MG63 (cell line): ENCODE results near the gene TUSC2. TPM values are rescaled to one million over a fixed set of nuclear protein-coding genes. Genes with fewer than 3 reads are reported as not detected.

ENCODE experiments used
- DNase-seq: peaks from one replicate; pipeline ENCODE4 v3.0.0-alpha.2; 2020
- H3K27me3 ChIP-seq: fragments of 250-450 bp; sonication (Bioruptor Pico); 2 replicates; pipeline ENCODE4 v1.5.1; 2020; ENCODE audit warnings: mild to moderate bottlenecking, moderate library complexity
- H3K36me3 ChIP-seq: fragments of 250-450 bp; sonication (Bioruptor Pico); 2 replicates; pipeline ENCODE4 v1.5.1; 2020; ENCODE audit warnings: mild to moderate bottlenecking, moderate library complexity
- H3K4me3 ChIP-seq: fragments of 250-450 bp; sonication (Bioruptor Pico); 2 replicates; pipeline ENCODE4 v1.5.1; 2020; ENCODE audit warnings: mild to moderate bottlenecking, moderate library complexity
- H3K9me3 ChIP-seq: fragments of 250-450 bp; sonication (Bioruptor Pico); 2 replicates; pipeline ENCODE4 v1.5.1; 2020; ENCODE audit warnings: mild to moderate bottlenecking, moderate library complexity
- total RNA-seq: library from RNA; depleted of rRNA; stranded (reverse); fragments of >200 nt; shearing (Covaris generic); gene quantifications from 2 replicates; pipeline ENCODE4 v1.2.3, GENCODE V29; 2014; ENCODE audit warnings: low replicate concordance

TUSC2 gene
- total RNA-seq, 1 experiment from 2014 or later: 13.5 TPM

- no peak for DNase-seq
- Histone ChIP-seq H3K36me3 (0 out of 2 replicates have a peak, but pooled peaks cover 2% of the 10 kb centered on the region), H3K9me3 (no peaks in the 10 kb centered on the region), H3K4me3 (no peak overlapping the region), H3K27me3 (no peaks in the 10 kb centered on the region)
Measured at GRCh38 chr3:50341996-50342650, 14.1 kb upstream of the TUSC2 start.

- no peaks in the 10 kb centered on the region for H3K27me3 ChIP-seq
- H3K9me3 ChIP-seq: no peaks in the 10 kb centered on the region
- H3K36me3 ChIP-seq: peaks cover 5% of the 10 kb centered on the region
- H3K4me3 ChIP-seq: no peak overlapping the region
- DNase-seq: no peak
Measured at GRCh38 chr3:50341537-50341936, 13.5 kb upstream of the TUSC2 start.

- H3K27me3 ChIP-seq: no peaks in the 10 kb centered on the region
- H3K9me3 ChIP-seq: no peaks in the 10 kb centered on the region
- peak; percentile 78 for DNase-seq
- H3K4me3 ChIP-seq: peak within 1 kb of the TSS; percentile 50
- H3K36me3 ChIP-seq: peaks cover 13% of the 10 kb centered on the region
Measured at GRCh38 chr3:50340448-50341329, 12.7 kb upstream of the TUSC2 start, which contains the start of gene RASSF1. Gene RASSF1 (minus strand): TSS chr3:50340836. CDS start chr3:50340805, 31 bp downstream.

GRCh38 chr3:50340147-50340447 is 12.1 kb upstream of the TUSC2 start:
- DNase-seq: no peak
- no peaks in the 10 kb centered on the region for H3K9me3 ChIP-seq
- H3K36me3 ChIP-seq: peaks cover 15% of the 10 kb centered on the region
- no peaks in the 10 kb centered on the region for H3K27me3 ChIP-seq
- peak overlapping the region; percentile 50 for H3K4me3 ChIP-seq

GRCh38 chr3:50339485-50340146 is 11.6 kb upstream of the TUSC2 start:
- no peak for DNase-seq
- H3K27me3 ChIP-seq: no peaks in the 10 kb centered on the region
- peaks cover 15% of the 10 kb centered on the region for H3K36me3 ChIP-seq
- H3K4me3 ChIP-seq: peak overlapping the region; percentile 50
- no peaks in the 10 kb centered on the region for H3K9me3 ChIP-seq

- DNase-seq: no peak
Measured at GRCh38 chr3:50338965-50339364, 10.9 kb upstream of the TUSC2 start.

GRCh38 chr3:50337175-50337861 is 9.3 kb upstream of the TUSC2 start:
- H3K4me3 ChIP-seq: peak overlapping the region; percentile 87

More at GRCh38 chr3:50338965-50339364, 10.9 kb upstream of the TUSC2 start:
- no peak overlapping the region for H3K4me3 ChIP-seq
- H3K27me3 ChIP-seq: no peaks in the 10 kb centered on the region
- H3K36me3 ChIP-seq: peaks cover 22% of the 10 kb centered on the region
- H3K9me3 ChIP-seq: no peaks in the 10 kb centered on the region

GRCh38 chr3:50336452-50337174 is 8.6 kb upstream of the TUSC2 start:
- peak overlapping the region; percentile 87 for H3K4me3 ChIP-seq
- H3K27me3 ChIP-seq: no peaks in the 10 kb centered on the region
- H3K36me3 ChIP-seq: peaks cover 28% of the 10 kb centered on the region
- H3K9me3 ChIP-seq: no peaks in the 10 kb centered on the region
- no peak for DNase-seq

More at GRCh38 chr3:50337175-50337861, 9.3 kb upstream of the TUSC2 start:
- Histone ChIP-seq H3K9me3 (no peaks in the 10 kb centered on the region), H3K36me3 (peaks cover 24% of the 10 kb centered on the region), H3K27me3 (no peaks in the 10 kb centered on the region)
- peak; percentile 98 for DNase-seq

GRCh38 chr3:50334339-50335075 is 6.5 kb upstream of the TUSC2 start:
- no peak overlapping the region for H3K4me3 ChIP-seq
- peaks cover 40% of the 10 kb centered on the region for H3K36me3 ChIP-seq
- no peak for DNase-seq
- no peaks in the 10 kb centered on the region for H3K9me3 ChIP-seq
- H3K27me3 ChIP-seq: no peaks in the 10 kb centered on the region

- peaks cover 40% of the 10 kb centered on the region for H3K36me3 ChIP-seq
- H3K4me3 ChIP-seq: no peak overlapping the region
- H3K9me3 ChIP-seq: no peaks in the 10 kb centered on the region
- H3K27me3 ChIP-seq: no peaks in the 10 kb centered on the region
- no peak for DNase-seq
Measured at GRCh38 chr3:50333744-50334328, 5.8 kb upstream of the TUSC2 start.

GRCh38 chr3:50331364-50331907 is 3.4 kb upstream of the TUSC2 start:
- Histone ChIP-seq H3K27me3 (no peaks in the 10 kb centered on the region), H3K9me3 (no peaks in the 10 kb centered on the region), H3K36me3 (peaks cover 35% of the 10 kb centered on the region), H3K4me3 (no peak overlapping the region)
- no peak for DNase-seq

GRCh38 chr3:50330330-50330729 is 2.3 kb upstream of the TUSC2 start:
- Histone ChIP-seq H3K4me3 (no peak overlapping the region), H3K36me3 (peaks cover 26% of the 10 kb centered on the region), H3K27me3 (no peaks in the 10 kb centered on the region), H3K9me3 (no peaks in the 10 kb centered on the region)
- DNase-seq: no peak

- no peaks in the 10 kb centered on the region for H3K27me3 ChIP-seq
- H3K9me3 ChIP-seq: no peaks in the 10 kb centered on the region
- no peak for DNase-seq
- peak overlapping the region; percentile 83 for H3K4me3 ChIP-seq
- H3K36me3 ChIP-seq: peaks cover 14% of the 10 kb centered on the region
Measured at GRCh38 chr3:50327129-50327528, 894 bp downstream of the TUSC2 start.

GRCh38 chr3:50326182-50326541 is 1.9 kb downstream of the TUSC2 start:
- Histone ChIP-seq H3K27me3 (no peaks in the 10 kb centered on the region), H3K4me3 (no peak overlapping the region), H3K9me3 (no peaks in the 10 kb centered on the region), H3K36me3 (peaks cover 8% of the 10 kb centered on the region)
- no peak for DNase-seq
